Activated T-helper 1 cell treated with anti-CD3 and anti-CD28 coated beads, Interleukin-12 subunit alpha, Interleukin-12 subunit beta, Interleukin-2, Interleukin-4 antibody, amounts not matched to agents 30 ng/mL and 10 ng/mL and 1 ng/mL, durations not matched to agents 14 hours and 24 hours and 36 hours (primary cell): ENCODE data around the gene ZBTB25. TPM values are rescaled to one million over a fixed set of nuclear protein-coding genes. Genes with fewer than 3 reads are reported as not detected.

Experiments
- DNase-seq: peaks from one replicate; pipeline ENCODE4 v3.0.0; 2021; ENCODE audit warnings: low spot score
- H3K27ac Mint-ChIP-seq: one replicate; pipeline ENCODE4 v1.8.0; 2021; ENCODE audit warnings: mild to moderate bottlenecking, mixed read lengths
- H3K27me3 Mint-ChIP-seq: one replicate; pipeline ENCODE4 v1.8.0; 2022; ENCODE audit warnings: mild to moderate bottlenecking, moderate library complexity, mixed read lengths; ENCODE audit not compliant: insufficient read depth
- H3K36me3 Mint-ChIP-seq: one replicate; pipeline ENCODE4 v1.8.0; 2021; ENCODE audit warnings: low read depth, mixed read lengths
- H3K4me1 Mint-ChIP-seq: one replicate; pipeline ENCODE4 v1.8.0; 2021; ENCODE audit warnings: low read depth, mixed read lengths
- H3K4me3 Mint-ChIP-seq: one replicate; pipeline ENCODE4 v1.8.0; 2021; ENCODE audit warnings: mild to moderate bottlenecking, moderate library complexity, mixed read lengths
- H3K9me3 Mint-ChIP-seq: one replicate; pipeline ENCODE4 v1.8.0; 2021; ENCODE audit warnings: mixed read lengths
- intact Hi-C: fragments of 100-400 bp; cut with micrococcal nuclease; formaldehyde crosslinking; loops from one replicate; pipeline ENCODE4 v1.15.1; 2024
- total RNA-seq: library from RNA; stranded (reverse); gene quantifications from 2 replicates; pipeline ENCODE4 v1.2.3, GENCODE V29; 2022

ZBTB25 gene
- total RNA-seq, 1 donor from 2014 or later = 19.6 TPM

DNA sequence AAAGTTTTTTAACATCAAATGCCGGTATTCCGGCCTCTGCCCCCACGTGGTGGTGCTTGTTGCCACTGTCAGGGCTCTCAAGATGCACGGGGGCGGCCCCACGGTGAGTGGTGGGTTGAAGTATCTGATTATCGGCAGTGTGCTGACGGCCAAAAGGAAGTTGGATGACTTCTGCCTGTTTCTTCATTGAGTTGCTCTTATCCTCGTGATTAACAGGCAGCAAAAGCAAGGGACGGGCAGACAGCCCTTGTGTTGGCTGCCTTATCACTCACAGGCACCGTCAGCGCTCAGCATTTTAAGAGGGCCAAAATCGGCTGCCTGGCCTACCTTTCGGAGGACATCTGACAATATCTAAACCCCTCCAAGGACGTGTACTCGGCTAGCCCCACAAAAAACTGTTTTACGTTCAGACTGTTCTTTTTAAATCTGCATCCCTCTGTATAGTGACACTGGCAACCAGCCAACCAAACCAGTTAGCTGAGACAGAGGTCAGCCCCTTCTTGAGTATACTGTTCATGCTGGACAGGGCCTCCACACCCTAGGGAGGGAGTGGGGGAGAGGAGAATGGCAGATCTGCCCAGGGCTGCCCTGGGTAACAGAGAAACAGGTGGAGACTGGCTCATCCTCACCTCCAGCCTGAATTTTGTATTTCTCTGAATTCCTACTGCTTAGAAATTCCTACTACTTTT, 61.2 kb downstream of the ZBTB25 start:
- Mint-ChIP-seq H3K36me3 (peaks cover 57% of the 10 kb centered on the region), H3K4me3 (no peak overlapping the region), H3K27ac (no peak overlapping the region), H3K9me3 (no peaks in the 10 kb centered on the region), H3K4me1 (peaks cover 34% of the 10 kb centered on the region), H3K27me3 (no peaks in the 10 kb centered on the region)
- no peak for DNase-seq
- intact Hi-C loops = no loop called here

DNA sequence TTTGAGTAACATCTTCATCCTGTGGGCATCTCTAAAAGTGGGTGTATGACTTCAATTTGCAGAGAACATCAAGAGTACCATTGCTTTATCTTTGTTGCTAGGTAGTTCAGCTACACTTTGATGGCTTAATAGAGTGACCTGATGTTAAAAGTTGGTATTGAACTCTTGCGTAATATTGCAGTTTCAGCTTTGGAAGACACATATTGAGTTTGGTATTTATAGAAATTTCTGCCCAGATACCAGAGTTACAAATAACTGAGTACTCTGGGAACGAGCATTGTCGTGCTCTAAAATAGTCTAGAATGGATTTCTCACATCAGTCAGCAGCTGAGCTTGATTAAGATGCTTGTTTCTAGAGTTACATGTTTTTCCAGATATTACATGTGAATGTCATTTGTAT, 63.1 kb downstream of the ZBTB25 start:
- DNase-seq = no peak
- Mint-ChIP-seq H3K27me3 (no peaks in the 10 kb centered on the region), H3K4me1 (peaks cover 39% of the 10 kb centered on the region), H3K4me3 (no peak overlapping the region), H3K36me3 (peaks cover 59% of the 10 kb centered on the region), H3K9me3 (no peaks in the 10 kb centered on the region), H3K27ac (no peak overlapping the region)
- intact Hi-C loops = no loop called here

DNA sequence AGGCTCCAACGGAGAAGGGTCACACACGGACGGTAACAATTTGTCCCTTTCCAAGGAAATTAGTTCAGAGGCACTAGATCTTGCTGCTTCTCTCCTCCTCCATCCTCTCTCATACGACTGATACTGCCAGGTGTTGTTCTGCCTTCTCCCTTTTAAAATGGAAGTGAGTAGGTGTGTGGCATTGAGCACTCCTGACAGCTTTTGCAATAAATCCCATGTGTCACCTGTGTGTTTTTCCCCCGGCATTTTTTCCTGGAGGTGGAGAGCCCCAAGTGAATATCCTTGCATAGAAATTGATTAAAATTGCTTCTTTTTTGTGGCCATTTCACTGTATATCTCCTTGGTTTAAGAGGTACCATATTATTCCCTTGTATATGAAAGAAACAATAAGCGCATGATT, 64.5 kb downstream of the ZBTB25 start:
- no peak for DNase-seq
- H3K9me3 Mint-ChIP-seq = no peaks in the 10 kb centered on the region
- H3K27me3 Mint-ChIP-seq = no peaks in the 10 kb centered on the region
- intact Hi-C loops = no loop called here
- no peak overlapping the region for H3K4me3 Mint-ChIP-seq
- peaks cover 26% of the 10 kb centered on the region for H3K4me1 Mint-ChIP-seq
- peak overlapping the region; percentile 75 for H3K27ac Mint-ChIP-seq
- peaks cover 58% of the 10 kb centered on the region for H3K36me3 Mint-ChIP-seq

DNA sequence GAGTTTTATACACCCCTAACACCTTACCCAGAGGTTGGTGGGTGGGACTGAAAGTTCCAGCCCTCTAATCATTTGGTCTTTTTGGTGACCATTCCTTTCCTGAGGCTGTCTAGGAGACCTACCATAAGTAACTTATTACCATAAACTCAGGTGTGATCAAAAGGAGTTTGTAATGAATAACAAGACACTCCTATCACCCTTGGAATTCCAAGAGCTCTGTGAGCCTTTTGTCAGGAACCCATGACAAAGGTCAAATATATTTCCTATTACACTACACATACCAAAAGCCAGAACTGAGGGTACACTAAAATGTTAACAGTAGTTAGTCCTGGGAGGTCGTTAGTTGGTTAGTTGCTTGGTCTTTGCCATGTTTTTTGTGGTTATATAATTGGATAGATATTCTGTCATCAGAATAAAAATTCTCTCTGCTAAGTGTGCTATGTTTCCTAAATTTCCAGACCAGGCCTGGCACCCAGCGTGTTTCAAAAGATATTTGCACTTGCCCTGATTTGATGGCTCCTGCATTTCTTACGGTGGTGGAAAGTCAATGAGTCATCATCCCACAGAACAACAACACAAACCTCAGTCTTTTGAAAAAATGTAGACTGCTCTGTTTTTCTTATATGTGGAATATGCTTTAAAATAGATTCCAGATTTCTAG, 65.3 kb downstream of the ZBTB25 start:
- H3K27ac Mint-ChIP-seq = peak overlapping the region; percentile 75
- no peak for DNase-seq
- H3K27me3 Mint-ChIP-seq = no peaks in the 10 kb centered on the region
- peaks cover 24% of the 10 kb centered on the region for H3K4me1 Mint-ChIP-seq
- no peak overlapping the region for H3K4me3 Mint-ChIP-seq
- intact Hi-C loops = no loop called here
- H3K9me3 Mint-ChIP-seq = no peaks in the 10 kb centered on the region
- H3K36me3 Mint-ChIP-seq = peaks cover 55% of the 10 kb centered on the region

DNA sequence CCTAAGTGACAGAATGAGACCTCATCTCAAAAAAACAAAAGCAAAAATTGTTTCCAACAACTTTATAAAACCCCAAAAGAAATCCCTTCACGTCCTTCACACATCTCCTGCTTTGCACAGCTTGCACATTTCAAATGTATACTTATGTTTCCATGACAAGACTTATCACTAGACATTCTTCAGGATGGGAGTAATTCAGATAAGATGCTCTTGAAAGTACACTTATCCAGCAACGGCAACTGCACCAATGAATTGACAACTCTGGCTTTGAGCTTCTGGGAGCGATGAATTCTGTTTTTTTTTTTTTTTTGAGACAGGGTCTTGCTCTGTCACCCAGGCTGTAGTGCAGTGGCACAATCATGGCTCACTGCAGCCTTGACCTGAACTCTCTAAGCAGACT, 69.1 kb downstream of the ZBTB25 start:
- intact Hi-C loops = no loop called here
- Mint-ChIP-seq H3K36me3 (peaks cover 53% of the 10 kb centered on the region), H3K27me3 (no peaks in the 10 kb centered on the region), H3K4me3 (no peak overlapping the region), H3K9me3 (no peaks in the 10 kb centered on the region), H3K4me1 (peaks cover 24% of the 10 kb centered on the region), H3K27ac (no peak overlapping the region)
- no peak for DNase-seq

DNA sequence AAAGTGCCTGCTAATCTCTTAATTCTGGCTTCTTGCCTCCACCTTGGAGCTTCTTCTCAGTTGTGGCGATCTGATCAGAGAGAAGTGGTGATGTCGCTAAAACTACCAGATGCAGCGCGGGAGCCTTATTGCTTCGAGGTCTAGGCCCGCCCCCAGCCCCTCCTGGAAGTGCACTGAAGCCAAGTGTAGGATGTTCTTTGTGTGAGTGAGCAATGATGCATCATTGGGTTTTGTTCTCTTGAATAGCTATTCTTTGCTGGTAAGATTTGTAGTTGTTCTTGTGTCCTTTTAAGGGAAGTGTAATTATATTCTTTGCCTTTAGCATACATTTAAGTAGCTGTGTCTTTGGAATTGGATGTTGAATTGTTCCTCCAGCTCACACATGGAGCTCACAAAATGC, 79.7 kb downstream of the ZBTB25 start:
- intact Hi-C loops = no loop called here
- H3K27me3 Mint-ChIP-seq = no peaks in the 10 kb centered on the region
- H3K36me3 Mint-ChIP-seq = peaks cover 50% of the 10 kb centered on the region
- H3K4me1 Mint-ChIP-seq = peaks cover 8% of the 10 kb centered on the region
- no peak overlapping the region for H3K27ac Mint-ChIP-seq
- no peak for DNase-seq
- H3K4me3 Mint-ChIP-seq = no peak overlapping the region
- no peaks in the 10 kb centered on the region for H3K9me3 Mint-ChIP-seq

DNA sequence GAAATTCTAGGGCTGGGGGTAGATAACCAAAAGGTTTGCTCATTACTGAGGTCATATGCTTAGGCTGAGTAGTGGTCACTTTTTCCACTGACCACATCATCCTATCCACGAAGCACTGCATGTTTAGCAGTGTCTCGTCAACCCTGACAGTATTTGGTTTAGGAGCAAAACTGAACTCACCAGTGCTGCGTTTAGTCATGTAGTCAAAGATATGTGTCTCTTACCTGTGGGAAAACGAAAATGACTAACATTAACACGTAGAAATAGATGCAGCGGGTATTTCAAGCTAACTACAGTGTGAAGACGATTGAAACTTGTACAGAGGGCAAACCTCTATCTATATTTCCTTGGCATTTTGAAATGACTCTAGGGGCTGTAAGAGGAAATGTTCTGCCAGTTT, 80.9 kb downstream of the ZBTB25 start:
- intact Hi-C loops = no loop called here
- peaks cover 8% of the 10 kb centered on the region for H3K4me1 Mint-ChIP-seq
- H3K4me3 Mint-ChIP-seq = no peak overlapping the region
- peak overlapping the region; percentile 50 for H3K27ac Mint-ChIP-seq
- H3K36me3 Mint-ChIP-seq = peaks cover 50% of the 10 kb centered on the region
- DNase-seq = no peak
- H3K9me3 Mint-ChIP-seq = no peaks in the 10 kb centered on the region
- no peaks in the 10 kb centered on the region for H3K27me3 Mint-ChIP-seq

DNA sequence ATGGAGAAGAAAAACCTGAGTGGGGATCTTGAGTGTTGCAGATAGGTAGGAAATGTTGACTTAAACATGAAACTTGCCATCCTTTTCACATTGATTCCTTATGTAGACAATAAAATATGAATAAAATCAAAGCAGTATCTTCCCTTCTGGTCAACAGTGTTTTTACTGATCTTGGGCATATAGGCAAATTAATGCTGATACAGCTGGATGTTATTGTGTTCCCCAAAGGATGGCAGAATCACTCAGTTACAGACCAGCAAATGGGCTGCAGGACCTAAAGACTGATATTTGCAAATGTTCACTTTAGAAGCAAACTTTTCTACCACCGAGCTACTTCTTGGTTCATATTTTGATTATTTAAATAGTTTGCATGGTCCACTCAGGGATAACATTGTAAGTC, 81.6 kb downstream of the ZBTB25 start:
- intact Hi-C loops = no loop called here
- Mint-ChIP-seq H3K4me1 (peaks cover 15% of the 10 kb centered on the region), H3K27ac (no peak overlapping the region)

DNA sequence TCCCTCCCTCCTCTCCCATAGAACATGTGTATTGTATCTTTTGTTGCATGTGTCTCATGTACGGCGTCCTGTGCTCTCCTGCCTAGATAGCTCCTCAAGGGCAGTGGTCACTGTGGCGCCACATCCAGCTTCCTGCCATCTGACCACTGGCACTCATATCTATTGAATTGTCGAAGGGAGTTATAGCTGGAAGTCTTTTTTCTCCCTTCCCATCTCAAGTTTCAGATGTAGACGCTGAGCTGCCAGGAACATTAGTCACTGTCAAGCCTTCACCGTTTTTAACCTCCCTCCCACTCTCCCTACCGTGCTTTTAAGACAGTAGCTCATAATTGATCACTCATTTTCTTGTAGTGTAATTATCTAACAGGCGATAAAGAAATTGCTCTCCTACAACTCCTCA, 82.5 kb downstream of the ZBTB25 start:
- Mint-ChIP-seq H3K9me3 (no peaks in the 10 kb centered on the region), H3K36me3 (peaks cover 49% of the 10 kb centered on the region), H3K27ac (peak overlapping the region; percentile 65), H3K27me3 (no peaks in the 10 kb centered on the region), H3K4me3 (no peak overlapping the region), H3K4me1 (peaks cover 16% of the 10 kb centered on the region)
- intact Hi-C loops = no loop called here
- no peak for DNase-seq

More for the DNA sequence above, 81.6 kb downstream of the ZBTB25 start:
- Mint-ChIP-seq H3K36me3 (peaks cover 50% of the 10 kb centered on the region), H3K9me3 (no peaks in the 10 kb centered on the region), H3K4me3 (no peak overlapping the region), H3K27me3 (no peaks in the 10 kb centered on the region)
- no peak for DNase-seq

DNA sequence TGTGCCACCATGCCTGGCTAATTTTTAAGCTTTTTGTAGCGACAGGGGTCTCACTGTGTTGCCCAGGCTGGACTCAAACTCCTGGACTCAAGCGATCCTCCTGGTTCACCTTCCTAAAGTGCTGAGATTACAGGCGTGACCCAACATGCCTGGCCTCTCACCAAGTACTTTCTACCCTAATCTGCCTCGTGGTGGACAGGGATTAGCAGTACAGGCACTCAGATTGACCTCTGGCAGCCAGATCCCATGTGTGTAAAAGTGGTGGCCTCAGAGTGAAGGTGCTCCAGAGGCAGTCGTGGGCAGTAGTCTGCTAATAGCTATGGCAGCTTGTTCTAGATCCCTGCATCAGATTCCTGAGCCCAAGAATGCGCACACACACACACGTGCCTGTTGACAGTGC, 84.6 kb downstream of the ZBTB25 start:
- Mint-ChIP-seq H3K27me3 (no peaks in the 10 kb centered on the region), H3K27ac (no peak overlapping the region), H3K4me1 (peaks cover 16% of the 10 kb centered on the region), H3K9me3 (no peaks in the 10 kb centered on the region), H3K36me3 (peaks cover 48% of the 10 kb centered on the region), H3K4me3 (no peak overlapping the region)
- no peak for DNase-seq
- intact Hi-C loops = no loop called here

DNA sequence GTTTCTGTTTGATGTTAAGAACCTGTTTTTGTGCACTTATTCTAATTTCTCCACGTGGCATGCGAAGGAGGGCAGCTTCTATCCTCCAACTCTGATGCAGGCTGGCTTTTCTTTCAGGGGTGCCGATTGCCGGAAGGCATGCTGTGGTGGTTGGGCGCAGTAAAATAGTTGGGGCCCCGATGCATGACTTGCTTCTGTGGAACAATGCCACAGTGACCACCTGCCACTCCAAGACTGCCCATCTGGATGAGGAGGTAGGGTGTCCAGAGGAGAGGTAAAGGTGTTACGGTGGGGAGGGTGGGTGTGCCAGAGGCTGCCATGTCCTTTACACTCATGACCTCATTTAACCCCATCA, 85.9 kb downstream of the ZBTB25 start:
- Mint-ChIP-seq H3K27me3 (no peaks in the 10 kb centered on the region), H3K36me3 (peaks cover 47% of the 10 kb centered on the region), H3K4me1 (peaks cover 20% of the 10 kb centered on the region), H3K27ac (peak overlapping the region; percentile 67), H3K9me3 (no peaks in the 10 kb centered on the region), H3K4me3 (no peak overlapping the region)
- DNase-seq = no peak
- intact Hi-C loops = no loop called here

DNA sequence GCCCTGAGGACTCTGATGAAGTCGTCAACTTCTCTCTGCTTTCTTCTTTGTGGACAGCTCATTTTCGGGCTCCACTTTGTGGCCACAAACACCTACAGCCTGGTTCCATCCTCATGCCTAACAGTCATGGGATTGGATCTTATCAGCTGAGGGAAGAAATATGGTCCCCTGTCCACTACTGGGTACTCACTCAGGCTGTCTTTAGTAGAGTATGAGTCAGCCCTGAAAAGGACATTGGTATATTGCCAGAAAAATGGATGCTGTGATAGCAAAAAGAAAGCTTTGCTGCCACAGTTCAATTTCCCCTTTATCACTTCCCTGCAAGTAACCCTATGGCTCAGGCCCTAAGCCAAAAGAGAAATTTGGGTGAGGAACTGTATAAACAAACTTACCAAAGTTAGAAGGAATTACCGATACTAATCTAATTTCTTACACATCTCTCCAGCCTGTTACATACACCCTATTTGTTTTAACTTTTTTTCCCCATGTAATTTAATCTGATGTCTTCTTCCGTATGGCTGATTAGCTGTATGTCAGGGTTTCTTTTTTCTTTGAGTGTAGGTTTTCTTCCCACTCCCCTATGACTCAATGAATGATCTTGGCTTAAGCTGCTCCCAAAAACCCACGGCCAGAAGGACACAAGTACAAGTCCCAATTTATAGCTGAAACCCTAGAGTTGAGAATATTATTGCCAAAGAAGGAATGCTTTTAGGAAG, 86.4 kb downstream of the ZBTB25 start:
- no peak for DNase-seq
- intact Hi-C loops = no loop called here
- peak overlapping the region; percentile 67 for H3K27ac Mint-ChIP-seq
- no peaks in the 10 kb centered on the region for H3K27me3 Mint-ChIP-seq
- peaks cover 21% of the 10 kb centered on the region for H3K4me1 Mint-ChIP-seq
- peaks cover 45% of the 10 kb centered on the region for H3K36me3 Mint-ChIP-seq
- H3K9me3 Mint-ChIP-seq = no peaks in the 10 kb centered on the region
- no peak overlapping the region for H3K4me3 Mint-ChIP-seq

DNA sequence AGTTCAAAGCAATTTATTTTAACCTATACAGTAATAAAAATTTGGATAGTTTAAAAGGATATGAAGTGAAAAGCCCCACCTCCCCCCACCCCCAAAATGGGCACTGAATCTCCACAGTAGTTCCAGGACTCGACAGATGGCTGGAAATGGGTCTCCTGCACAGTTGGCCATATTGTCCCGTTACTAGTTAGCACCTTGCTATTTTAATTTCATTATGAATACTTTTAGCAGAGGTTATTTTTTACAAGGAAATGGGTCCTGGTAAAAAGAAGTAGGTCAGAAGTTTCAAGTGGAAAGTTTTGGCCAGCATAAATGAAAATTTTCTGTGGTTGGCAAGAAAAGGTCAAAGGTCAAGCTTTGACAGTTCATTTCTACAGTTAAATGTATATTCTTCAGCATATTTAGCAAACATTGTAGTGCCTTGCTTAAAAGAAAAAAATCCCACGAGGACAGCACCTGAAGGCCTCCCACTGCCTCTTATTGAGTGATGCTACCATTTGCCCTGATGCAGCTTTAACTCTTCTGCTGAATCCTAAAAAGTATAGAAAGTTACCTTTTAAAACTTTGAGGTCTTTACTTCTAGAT, 87.2 kb downstream of the ZBTB25 start:
- intact Hi-C loops = no loop called here
- Mint-ChIP-seq H3K27me3 (no peaks in the 10 kb centered on the region), H3K27ac (no peak overlapping the region), H3K9me3 (no peaks in the 10 kb centered on the region), H3K4me3 (no peak overlapping the region), H3K4me1 (peaks cover 28% of the 10 kb centered on the region), H3K36me3 (peaks cover 47% of the 10 kb centered on the region)
- DNase-seq = no peak
